Stimulated activated naive B cell treated with anti-CD40 and anti-IgM and Interleukin-4, amounts not matched to agents 10 μg/mL and 1 μg/mL and 100 μg/mL, for 72 hours (primary cell): Measurements from ENCODE around the gene CDK5RAP3.

Source experiments
- ATAC-seq, 2 donors: fragments of 150-1000 bp; cut with Tn5 transposase; replicated peaks; 2 replicates each; pipeline ENCODE4 v1.10.0; 2021; ENCODE audit warnings: moderate library complexity in 1 of 2
- DNase-seq: peaks from one replicate; pipeline ENCODE4 v3.0.0; 2021
- H3K27ac Mint-ChIP-seq: one replicate; pipeline ENCODE4 v1.8.0; 2022; ENCODE audit warnings: mild to moderate bottlenecking, mixed read lengths
- H3K27me3 Mint-ChIP-seq, 2 donors: one replicate each; pipeline ENCODE4 v1.8.0; 2022; ENCODE audit warnings: mixed read lengths in 2 of 2
- H3K36me3 Mint-ChIP-seq, 2 donors: one replicate each; pipeline ENCODE4 v1.8.0; 2022; ENCODE audit warnings: mixed read lengths in 2 of 2, mild to moderate bottlenecking in 1 of 2
- H3K4me1 Mint-ChIP-seq, 2 donors: one replicate each; pipeline ENCODE4 v1.8.0; 2022; ENCODE audit warnings: mixed read lengths in 2 of 2, mild to moderate bottlenecking in 1 of 2
- H3K4me3 Mint-ChIP-seq, 2 donors: one replicate each; pipeline ENCODE4 v1.8.0; 2022; ENCODE audit warnings: mild to moderate bottlenecking in 2 of 2, mixed read lengths in 2 of 2, moderate library complexity in 1 of 2
- H3K9me3 Mint-ChIP-seq, 2 donors: one replicate each; pipeline ENCODE4 v1.8.0; 2022; ENCODE audit warnings: mixed read lengths in 2 of 2, mild to moderate bottlenecking in 1 of 2

The CDK5RAP3 gene

GRCh38 chr17:47956791-47957590, 13.9 kb upstream of the CDK5RAP3 start:
- ATAC-seq (no peak), DNase-seq (no peak)
- Mint-ChIP-seq H3K27me3 (no peaks in the 10 kb centered on the region), H3K4me1 (peaks cover 5% of the 10 kb centered on the region in 2 donors), H3K4me3 (no peak overlapping the region), H3K36me3 (peaks cover 15 to 23% of the 10 kb centered on the region in 2 donors), H3K27ac (no peak overlapping the region), H3K9me3 (no peaks in the 10 kb centered on the region)

- Mint-ChIP-seq H3K4me3 (no peak within 1 kb of the TSS), H3K9me3 (no peaks in the 10 kb centered on the region), H3K27me3 (no peaks in the 10 kb centered on the region), H3K27ac (no peak within 1 kb of the TSS), H3K4me1 (no peaks in the 10 kb centered on the region), H3K36me3 (peaks cover 7 to 17% of the 10 kb centered on the region in 2 donors)
- ATAC-seq = no peak
- DNase-seq = no peak
Observed at GRCh38 chr17:47957591-47958490, 13.1 kb upstream of the CDK5RAP3 start, which contains the start of gene PRR15L. TSS of gene PRR15L (minus strand) at chr17:47957883. CDS start at chr17:47953234, 4,649 bp downstream.

DNA sequence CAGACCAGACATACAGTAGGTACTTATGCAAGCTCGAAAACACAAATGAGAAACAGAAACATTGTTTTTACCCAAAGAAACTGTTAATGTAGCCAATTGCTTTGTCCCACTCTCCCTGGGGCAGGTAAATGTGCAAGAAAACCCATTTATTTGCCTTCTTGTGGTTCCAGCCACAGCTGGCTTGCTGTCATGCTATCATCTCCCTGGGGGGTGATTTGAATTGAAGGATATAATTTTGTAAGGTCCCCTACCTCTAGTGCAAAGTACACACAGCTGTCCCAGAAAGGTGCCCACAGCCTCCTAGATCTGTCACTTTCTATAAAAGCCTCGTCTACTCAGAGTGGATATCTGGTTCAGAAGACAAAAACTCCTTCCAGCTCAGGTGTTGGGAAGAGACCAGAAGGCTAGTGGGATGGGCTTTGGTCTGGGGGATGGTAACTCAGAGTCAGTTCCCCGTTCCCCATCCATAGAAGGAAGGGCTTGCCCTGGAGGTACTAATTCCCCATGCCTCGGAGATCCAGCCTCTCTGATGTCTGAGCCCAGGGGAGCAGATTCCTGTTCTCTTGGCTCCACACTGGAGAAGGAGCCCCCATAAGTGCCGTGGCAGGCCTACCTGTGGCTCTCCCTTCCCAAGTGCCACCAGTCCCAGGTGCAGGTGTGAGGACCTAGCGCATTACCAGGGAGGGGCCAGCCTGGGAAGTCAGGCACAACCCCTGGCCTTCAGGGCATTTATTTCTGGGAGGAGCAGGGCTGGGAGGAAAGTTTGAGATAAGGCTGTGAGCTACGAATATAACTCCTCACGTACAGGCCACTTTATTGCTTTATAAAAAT, 10.9 kb upstream of the CDK5RAP3 start:
- no peaks in the 10 kb centered on the region for H3K9me3 Mint-ChIP-seq
- DNase-seq (no peak), ATAC-seq (no peak)
- no peak overlapping the region for H3K4me3 Mint-ChIP-seq
- H3K27ac Mint-ChIP-seq = no peak overlapping the region
- no peaks in the 10 kb centered on the region for H3K27me3 Mint-ChIP-seq
- no peaks in the 10 kb centered on the region for H3K4me1 Mint-ChIP-seq
- H3K36me3 Mint-ChIP-seq = peaks cover 0 to 4% of the 10 kb centered on the region in 2 donors

DNA sequence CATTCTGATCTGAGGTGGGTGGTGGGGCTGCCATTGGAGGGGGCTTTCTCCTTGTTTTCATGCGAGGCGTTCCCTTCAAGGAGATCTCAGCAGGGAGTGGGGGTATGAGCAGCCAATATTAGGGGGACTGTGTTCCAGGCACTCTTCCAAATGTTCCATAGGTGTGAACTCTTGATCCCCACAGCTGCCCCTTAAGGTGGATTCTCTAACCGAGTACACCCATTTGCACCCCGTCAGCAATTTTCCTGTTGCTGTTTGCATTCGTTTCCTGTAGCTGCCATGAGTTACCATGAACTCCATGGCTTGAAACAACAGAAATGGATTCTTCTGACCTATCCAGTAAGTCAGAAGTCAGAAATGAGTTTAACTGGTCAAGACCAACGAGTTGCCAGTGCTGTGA, 9.5 kb upstream of the CDK5RAP3 start:
- Mint-ChIP-seq H3K9me3 (no peaks in the 10 kb centered on the region), H3K27ac (no peak overlapping the region), H3K4me3 (no peak overlapping the region), H3K27me3 (no peaks in the 10 kb centered on the region), H3K36me3 (peaks cover 0 to 2% of the 10 kb centered on the region in 2 donors), H3K4me1 (no peaks in the 10 kb centered on the region)
- no peak for ATAC-seq
- no peak for DNase-seq

GRCh38 chr17:47962901-47963300, 8.0 kb upstream of the CDK5RAP3 start:
- H3K9me3 Mint-ChIP-seq = no peaks in the 10 kb centered on the region
- no peaks in the 10 kb centered on the region for H3K4me1 Mint-ChIP-seq
- H3K27me3 Mint-ChIP-seq = no peaks in the 10 kb centered on the region
- peaks cover 0 to 2% of the 10 kb centered on the region in 2 donors for H3K36me3 Mint-ChIP-seq
- H3K4me3 Mint-ChIP-seq = no peak overlapping the region
- H3K27ac Mint-ChIP-seq = no peak overlapping the region
- no peak for DNase-seq
- no peak for ATAC-seq

DNA sequence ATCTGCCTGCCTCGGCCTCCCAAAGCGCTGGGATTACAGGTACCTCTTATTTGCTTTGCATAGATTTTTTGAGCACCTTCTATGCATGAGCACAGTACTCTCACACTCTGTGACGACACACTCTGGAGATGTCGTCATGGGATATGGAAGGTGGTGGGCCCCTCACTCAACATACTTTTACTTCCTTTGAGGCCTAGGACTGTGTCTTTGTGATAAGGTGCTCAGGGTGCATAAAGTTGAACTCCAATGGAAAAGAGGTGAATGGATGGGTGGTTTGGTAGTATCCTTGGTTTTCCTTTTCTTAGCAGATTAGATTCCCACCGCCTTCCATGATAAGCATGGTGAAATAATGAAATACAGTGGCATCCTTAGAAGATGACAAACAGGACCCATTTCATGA, 6.1 kb upstream of the CDK5RAP3 start:
- DNase-seq = no peak
- Mint-ChIP-seq H3K4me1 (peaks cover 3 to 4% of the 10 kb centered on the region in 2 donors), H3K9me3 (no peaks in the 10 kb centered on the region), H3K4me3 (no peak overlapping the region), H3K36me3 (no peaks in the 10 kb centered on the region), H3K27ac (no peak overlapping the region), H3K27me3 (no peaks in the 10 kb centered on the region)
- ATAC-seq = no peak

DNA sequence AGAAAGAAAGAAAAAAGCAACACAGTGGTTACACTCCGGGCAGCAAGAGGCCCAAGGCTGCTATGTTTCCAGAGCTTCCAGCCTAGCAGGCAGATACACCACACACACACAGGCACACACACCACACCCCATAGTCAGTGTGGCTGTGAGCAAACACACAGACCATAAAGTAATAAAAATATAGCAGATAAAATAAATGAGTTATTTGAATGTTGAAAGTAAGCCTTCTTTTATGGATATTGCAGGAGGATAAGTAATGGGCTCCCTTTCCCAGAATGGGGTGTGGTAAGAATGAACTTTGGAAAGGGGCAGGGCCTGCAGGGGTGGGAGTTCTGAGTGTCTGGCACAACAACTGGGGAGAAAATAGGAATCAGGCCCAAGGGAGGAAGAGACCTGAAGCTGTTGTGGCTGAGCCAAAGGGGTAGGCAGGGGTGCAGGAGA, 4.8 kb upstream of the CDK5RAP3 start:
- Mint-ChIP-seq H3K27ac (no peak overlapping the region), H3K36me3 (no peaks in the 10 kb centered on the region)
- no peak for DNase-seq

GRCh38 chr17:47967607-47968252, 3.2 kb upstream of the CDK5RAP3 start:
- ATAC-seq = no peak
- H3K36me3 Mint-ChIP-seq = no peaks in the 10 kb centered on the region
- H3K4me1 Mint-ChIP-seq = peaks cover 12 to 15% of the 10 kb centered on the region in 2 donors
- H3K9me3 Mint-ChIP-seq = no peaks in the 10 kb centered on the region
- no peak overlapping the region for H3K4me3 Mint-ChIP-seq
- H3K27me3 Mint-ChIP-seq = no peaks in the 10 kb centered on the region
- H3K27ac Mint-ChIP-seq = no peak overlapping the region
- no peak for DNase-seq

More for the DNA sequence above, 4.8 kb upstream of the CDK5RAP3 start:
- no peaks in the 10 kb centered on the region for H3K9me3 Mint-ChIP-seq
- peaks cover 10 to 12% of the 10 kb centered on the region in 2 donors for H3K4me1 Mint-ChIP-seq
- no peaks in the 10 kb centered on the region for H3K27me3 Mint-ChIP-seq
- ATAC-seq = no peak
- H3K4me3 Mint-ChIP-seq = no peak overlapping the region

GRCh38 chr17:47968836-47969235, 2.1 kb upstream of the CDK5RAP3 start:
- Mint-ChIP-seq H3K36me3 (peaks cover 1 to 2% of the 10 kb centered on the region in 2 donors), H3K27ac (no peak overlapping the region), H3K9me3 (no peaks in the 10 kb centered on the region), H3K4me3 (no peak overlapping the region), H3K27me3 (no peaks in the 10 kb centered on the region), H3K4me1 (peaks cover 17% of the 10 kb centered on the region in 2 donors)
- DNase-seq (no peak), ATAC-seq (no peak)

GRCh38 chr17:47969930-47970724, 786 bp upstream of the CDK5RAP3 start:
- Mint-ChIP-seq H3K9me3 (no peaks in the 10 kb centered on the region), H3K27ac (peak overlapping the region; percentile 43), H3K4me3 (peak overlapping the region; percentile 94), H3K27me3 (no peaks in the 10 kb centered on the region), H3K4me1 (peaks cover 17% of the 10 kb centered on the region in 2 donors), H3K36me3 (peaks cover 10 to 12% of the 10 kb centered on the region in 2 donors)
- no peak for DNase-seq
- no peak for ATAC-seq

- DNase-seq = no peak
- no peak overlapping the region for H3K27ac Mint-ChIP-seq
- H3K9me3 Mint-ChIP-seq = no peaks in the 10 kb centered on the region
- peaks cover 19 to 23% of the 10 kb centered on the region in 2 donors for H3K4me1 Mint-ChIP-seq
- ATAC-seq = no peak
- no peaks in the 10 kb centered on the region for H3K27me3 Mint-ChIP-seq
- peaks cover 30 to 36% of the 10 kb centered on the region in 2 donors for H3K36me3 Mint-ChIP-seq
- H3K4me3 Mint-ChIP-seq = no peak overlapping the region
Observed at GRCh38 chr17:47973541-47973940, 2.6 kb downstream of the CDK5RAP3 start.

- H3K9me3 Mint-ChIP-seq = no peaks in the 10 kb centered on the region
- peaks cover 45 to 48% of the 10 kb centered on the region in 2 donors for H3K36me3 Mint-ChIP-seq
- H3K4me3 Mint-ChIP-seq = no peak overlapping the region
- DNase-seq (no peak), ATAC-seq (no peak)
- peaks cover 12 to 16% of the 10 kb centered on the region in 2 donors for H3K4me1 Mint-ChIP-seq
- peak overlapping the region; percentile 69 for H3K27ac Mint-ChIP-seq
- H3K27me3 Mint-ChIP-seq = no peaks in the 10 kb centered on the region
Observed at GRCh38 chr17:47975189-47975822, 4.4 kb downstream of the CDK5RAP3 start.
